Endodermal cell (in vitro differentiated cells): ENCODE measurements around the gene PALB2. TPM values are rescaled to one million over a fixed set of nuclear protein-coding genes. Genes with fewer than 3 reads are reported as not detected.

Experiments used
- DNase-seq: peaks from one replicate; pipeline ENCODE4 v3.0.0-alpha.2; 2017
- H3K27ac ChIP-seq: 2 replicates; pipeline ENCODE4 v1.5.1; 2013; ENCODE audit warnings: mild to moderate bottlenecking, low read depth, low read length, moderate library complexity
- H3K27me3 ChIP-seq: 2 replicates; pipeline ENCODE4 v1.6.1; 2013; ENCODE audit warnings: mild to moderate bottlenecking, low read length, moderate library complexity; ENCODE audit not compliant: insufficient read depth, control insufficient read depth, poor library complexity, severe bottlenecking
- H3K36me3 ChIP-seq: 2 replicates; pipeline ENCODE4 v1.7.0; 2013; ENCODE audit warnings: mild to moderate bottlenecking, low read length, moderate library complexity; ENCODE audit not compliant: control insufficient read depth, insufficient read depth
- H3K4me1 ChIP-seq: one replicate; pipeline ENCODE4 v1.7.0; 2013; ENCODE audit warnings: low read length; ENCODE audit not compliant: control insufficient read depth, insufficient read depth
- H3K4me3 ChIP-seq: 2 replicates; pipeline ENCODE4 v1.5.1; 2013; ENCODE audit warnings: mild to moderate bottlenecking, low read length, moderate library complexity
- H3K9ac ChIP-seq: 2 replicates; pipeline ENCODE4 v1.6.1; 2013; ENCODE audit warnings: mild to moderate bottlenecking, low read length, moderate library complexity; ENCODE audit not compliant: poor library complexity, severe bottlenecking; ENCODE audit errors: extremely low read depth
- H3K9me3 ChIP-seq: 2 replicates; pipeline ENCODE4 v1.6.1; 2013; ENCODE audit warnings: mild to moderate bottlenecking, low read length, moderate library complexity; ENCODE audit not compliant: control insufficient read depth
- H3K27ac Mint-ChIP-seq: 2 replicates; pipeline ENCODE4 v1.8.0; 2020; ENCODE audit warnings: mixed read lengths
- H3K27me3 Mint-ChIP-seq: 2 replicates; pipeline ENCODE4 v1.8.0; 2021; ENCODE audit warnings: mild to moderate bottlenecking, mixed read lengths; ENCODE audit not compliant: insufficient read depth
- H3K36me3 Mint-ChIP-seq: 2 replicates; pipeline ENCODE4 v1.8.0; 2020; ENCODE audit warnings: low read depth, mixed read lengths
- H3K4me1 Mint-ChIP-seq: 2 replicates; pipeline ENCODE4 v1.8.0; 2020; ENCODE audit warnings: mixed read lengths
- H3K4me3 Mint-ChIP-seq: 2 replicates; pipeline ENCODE4 v1.8.0; 2020; ENCODE audit warnings: mild to moderate bottlenecking, moderate library complexity, mixed read lengths
- H3K9me3 Mint-ChIP-seq: 2 replicates; pipeline ENCODE4 v1.8.0; 2020; ENCODE audit warnings: mild to moderate bottlenecking, mixed read lengths
- WGBS, 2 experiments: methylation state at CpG; one replicate each; pipeline versions ENCODE4 v1.1.5 to v1.1.7; 2013; ENCODE audit warnings: missing lambda C conversion rate in 2 of 2, mixed read lengths in 1 of 2; ENCODE audit not compliant: insufficient coverage in 1 of 2, insufficient read length in 1 of 2; 5-methylcytosine and 5-hydroxymethylcytosine counted together
- total RNA-seq, 2 donors: library from RNA; stranded (reverse); fragmentation: NEBNext Ultra II Directional in 1 of 2; extraction: Animal tissue kit (Norgen Biotek cat#: 25700) in 1 of 2; gene quantifications; 2 replicates in 1 of 2; 3 replicates in 1 of 2; pipeline ENCODE4 v1.2.1, GENCODE V29; 2021
- TF ChIP-seq, protein P1 (sequence below): fragments of 200-600 bp; sonication (generic); conservative IDR thresholded peaks from 2 replicates; pipeline ENCODE4 v1.5.0; 2021; ENCODE audit warnings: antibody characterized with exemption, mild to moderate bottlenecking

PALB2 gene
- total RNA-seq, 2 donors from 2014 or later = 20.0 to 24.8 TPM

DNA sequence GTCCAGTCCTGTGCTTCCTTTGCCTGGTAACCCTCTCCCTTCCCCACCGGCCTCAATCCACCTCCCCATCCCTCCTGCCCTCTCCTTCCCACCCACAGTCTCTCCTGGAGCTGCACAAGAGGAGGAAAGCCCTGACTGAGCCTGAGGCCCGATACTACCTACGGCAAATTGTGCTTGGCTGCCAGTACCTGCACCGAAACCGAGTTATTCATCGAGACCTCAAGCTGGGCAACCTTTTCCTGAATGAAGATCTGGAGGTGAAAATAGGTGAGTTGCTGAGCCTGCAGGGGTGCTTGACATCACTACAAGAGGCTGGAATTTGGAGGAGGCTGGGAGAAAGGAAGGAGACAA lies 38.9 kb upstream of the PALB2 start:
- Mint-ChIP-seq H3K4me1 (peaks cover 9% of the 10 kb centered on the region), H3K4me3 (peak overlapping the region; percentile 95), H3K9me3 (no peaks in the 10 kb centered on the region), H3K36me3 (peaks cover 41% of the 10 kb centered on the region), H3K27me3 (no peaks in the 10 kb centered on the region), H3K27ac (peak overlapping the region; percentile 90)
- DNase-seq = peak; percentile 58
- H3K4me3 ChIP-seq = peak overlapping the region; percentile 97
- H3K9ac ChIP-seq = peak overlapping the region; percentile 84
- peaks cover 9% of the 10 kb centered on the region for H3K4me1 ChIP-seq
- no peak overlapping the region for H3K27ac ChIP-seq
- WGBS, 2 experiments = 18% methylated on average over 6 of the region's 6 CpGs; no CpG with 5 or more reads in 1 of the 2 experiments
- no peaks in the 10 kb centered on the region for H3K9me3 ChIP-seq
- TF ChIP-seq, protein P1, sequence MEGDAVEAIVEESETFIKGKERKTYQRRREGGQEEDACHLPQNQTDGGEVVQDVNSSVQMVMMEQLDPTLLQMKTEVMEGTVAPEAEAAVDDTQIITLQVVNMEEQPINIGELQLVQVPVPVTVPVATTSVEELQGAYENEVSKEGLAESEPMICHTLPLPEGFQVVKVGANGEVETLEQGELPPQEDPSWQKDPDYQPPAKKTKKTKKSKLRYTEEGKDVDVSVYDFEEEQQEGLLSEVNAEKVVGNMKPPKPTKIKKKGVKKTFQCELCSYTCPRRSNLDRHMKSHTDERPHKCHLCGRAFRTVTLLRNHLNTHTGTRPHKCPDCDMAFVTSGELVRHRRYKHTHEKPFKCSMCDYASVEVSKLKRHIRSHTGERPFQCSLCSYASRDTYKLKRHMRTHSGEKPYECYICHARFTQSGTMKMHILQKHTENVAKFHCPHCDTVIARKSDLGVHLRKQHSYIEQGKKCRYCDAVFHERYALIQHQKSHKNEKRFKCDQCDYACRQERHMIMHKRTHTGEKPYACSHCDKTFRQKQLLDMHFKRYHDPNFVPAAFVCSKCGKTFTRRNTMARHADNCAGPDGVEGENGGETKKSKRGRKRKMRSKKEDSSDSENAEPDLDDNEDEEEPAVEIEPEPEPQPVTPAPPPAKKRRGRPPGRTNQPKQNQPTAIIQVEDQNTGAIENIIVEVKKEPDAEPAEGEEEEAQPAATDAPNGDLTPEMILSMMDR = no peak
- H3K27me3 ChIP-seq = no peaks in the 10 kb centered on the region
- peaks cover 50% of the 10 kb centered on the region for H3K36me3 ChIP-seq

DNA sequence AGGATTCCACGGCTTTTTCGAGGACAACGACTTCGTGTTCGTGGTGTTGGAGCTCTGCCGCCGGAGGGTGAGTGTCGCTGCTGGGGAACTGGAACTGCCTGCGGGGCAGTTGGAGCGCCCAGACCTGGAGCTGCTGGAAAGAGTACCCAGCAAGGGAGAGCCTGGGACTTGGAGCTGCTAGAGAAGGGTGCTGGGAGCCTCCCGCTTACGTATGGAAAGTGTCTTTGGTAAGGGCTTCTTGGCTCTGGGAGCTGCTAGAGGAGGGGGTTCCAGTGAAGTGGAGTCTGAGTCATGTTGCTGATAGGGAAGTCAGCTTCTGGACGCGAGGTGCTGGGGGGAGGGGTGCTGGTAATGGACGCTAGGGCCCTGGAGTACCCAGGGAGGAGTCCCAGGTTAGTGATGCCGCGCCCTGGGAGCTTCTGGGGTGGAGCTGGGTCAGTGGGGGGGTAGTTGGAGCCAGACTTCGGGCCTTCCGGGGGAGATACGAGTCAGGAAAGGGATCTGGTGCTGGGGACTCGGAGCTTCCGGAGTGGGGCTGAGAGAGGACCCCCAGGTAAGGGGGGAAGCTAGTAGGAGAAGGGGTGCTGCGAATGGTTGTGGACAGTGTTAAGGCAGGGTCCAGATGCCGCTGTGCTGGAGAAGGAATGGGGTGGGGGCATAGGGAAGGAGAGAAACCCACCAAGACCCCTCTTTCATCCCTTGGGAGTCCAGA lies 38.3 kb upstream of the PALB2 start:
- peaks cover 10% of the 10 kb centered on the region for H3K4me1 Mint-ChIP-seq
- peaks cover 42% of the 10 kb centered on the region for H3K36me3 Mint-ChIP-seq
- H3K27ac ChIP-seq = no peak overlapping the region
- peak; percentile 80 for DNase-seq
- H3K36me3 ChIP-seq = peaks cover 47% of the 10 kb centered on the region
- H3K4me1 ChIP-seq = peaks cover 9% of the 10 kb centered on the region
- H3K27ac Mint-ChIP-seq = peak overlapping the region; percentile 90
- peak overlapping the region; percentile 97 for H3K4me3 ChIP-seq
- H3K4me3 Mint-ChIP-seq = peak overlapping the region; percentile 95
- no peaks in the 10 kb centered on the region for H3K9me3 Mint-ChIP-seq
- WGBS, 2 experiments = 2 to 5% methylated on average over 14 to 24 of the region's 24 CpGs
- no peaks in the 10 kb centered on the region for H3K27me3 Mint-ChIP-seq
- H3K27me3 ChIP-seq = no peaks in the 10 kb centered on the region
- TF ChIP-seq, protein P1 = no peak
- no peaks in the 10 kb centered on the region for H3K9me3 ChIP-seq
- peak overlapping the region; percentile 84 for H3K9ac ChIP-seq

DNA sequence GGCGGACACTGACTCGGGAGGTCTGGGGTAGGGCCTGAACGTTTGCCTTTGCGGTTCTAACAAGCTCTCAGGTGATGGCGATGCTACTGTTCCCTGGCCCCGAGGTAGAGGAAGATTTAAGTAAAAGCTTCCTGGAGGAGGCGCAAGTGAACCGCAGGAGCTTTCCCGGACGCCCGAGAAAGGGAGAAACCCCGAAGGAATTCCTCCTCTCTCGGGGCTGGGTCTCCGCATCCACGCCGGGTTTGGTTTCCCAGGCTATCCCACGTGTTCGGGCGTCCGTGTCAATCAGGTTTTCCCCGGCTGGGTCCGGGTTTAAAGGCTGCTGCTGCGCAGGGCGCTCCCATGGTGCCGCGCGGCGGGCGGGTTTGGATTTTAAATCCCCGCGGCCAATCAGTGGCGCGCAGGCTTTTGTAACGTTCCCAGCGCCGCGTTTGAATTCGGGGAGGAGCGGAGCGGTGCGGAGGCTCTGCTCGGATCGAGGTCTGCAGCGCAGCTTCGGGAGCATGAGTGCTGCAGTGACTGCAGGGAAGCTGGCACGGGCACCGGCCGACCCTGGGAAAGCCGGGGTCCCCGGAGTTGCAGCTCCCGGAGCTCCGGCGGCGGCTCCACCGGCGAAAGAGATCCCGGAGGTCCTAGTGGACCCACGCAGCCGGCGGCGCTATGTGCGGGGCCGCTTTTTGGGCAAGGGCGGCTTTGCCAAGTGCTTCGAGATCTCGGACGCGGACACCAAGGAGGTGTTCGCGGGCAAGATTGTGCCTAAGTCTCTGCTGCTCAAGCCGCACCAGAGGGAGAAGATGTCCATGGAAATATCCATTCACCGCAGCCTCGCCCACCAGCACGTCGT lies 37.5 kb upstream of the PALB2 start, which contains the start of gene PLK1:
Gene PLK1, plus strand, starts transcription at position 460 of the 844 bp plus-strand sequence. Its CDS starts 44 bp downstream, at position 504.
- Histone ChIP-seq H3K9ac (peak within 1 kb of the TSS; percentile 84), H3K27me3 (no peaks in the 10 kb centered on the region), H3K4me1 (peaks cover 9% of the 10 kb centered on the region), H3K36me3 (peaks cover 44% of the 10 kb centered on the region), H3K9me3 (no peaks in the 10 kb centered on the region), H3K4me3 (peak within 1 kb of the TSS; percentile 97), H3K27ac (peak within 1 kb of the TSS; percentile 43)
- Mint-ChIP-seq H3K4me3 (peak within 1 kb of the TSS; percentile 95), H3K9me3 (no peaks in the 10 kb centered on the region), H3K27ac (peak within 1 kb of the TSS; percentile 90), H3K4me1 (peaks cover 18% of the 10 kb centered on the region), H3K27me3 (no peaks in the 10 kb centered on the region), H3K36me3 (peaks cover 40% of the 10 kb centered on the region)
- DNase-seq = peak; percentile 96
- TF ChIP-seq, protein P1 = peak; percentile 65
- WGBS, 2 experiments = 0 to 1% methylated on average over 39 to 75 of the region's 75 CpGs
